PC-9 (cell line): Measurements from ENCODE around the gene LRRC4C.

Source experiments
- EZH2 ChIP-seq: fragments of 200-600 bp; sonication (generic); IDR thresholded peaks from 2 replicates; pipeline ENCODE4 v1.8.0; 2017; ENCODE audit warnings: antibody characterized with exemption, low read depth
- TF ChIP-seq, protein P1 (sequence below): fragments of 200-600 bp; sonication (generic); conservative IDR thresholded peaks from 2 replicates; pipeline ENCODE4 v1.6.1; 2017; ENCODE audit warnings: mixed run types, antibody characterized with exemption, mild to moderate bottlenecking, moderate library complexity

GRCh38 chr11:41256041-41256440 lies 203.4 kb downstream of the LRRC4C start:
- TF ChIP-seq, protein P1, sequence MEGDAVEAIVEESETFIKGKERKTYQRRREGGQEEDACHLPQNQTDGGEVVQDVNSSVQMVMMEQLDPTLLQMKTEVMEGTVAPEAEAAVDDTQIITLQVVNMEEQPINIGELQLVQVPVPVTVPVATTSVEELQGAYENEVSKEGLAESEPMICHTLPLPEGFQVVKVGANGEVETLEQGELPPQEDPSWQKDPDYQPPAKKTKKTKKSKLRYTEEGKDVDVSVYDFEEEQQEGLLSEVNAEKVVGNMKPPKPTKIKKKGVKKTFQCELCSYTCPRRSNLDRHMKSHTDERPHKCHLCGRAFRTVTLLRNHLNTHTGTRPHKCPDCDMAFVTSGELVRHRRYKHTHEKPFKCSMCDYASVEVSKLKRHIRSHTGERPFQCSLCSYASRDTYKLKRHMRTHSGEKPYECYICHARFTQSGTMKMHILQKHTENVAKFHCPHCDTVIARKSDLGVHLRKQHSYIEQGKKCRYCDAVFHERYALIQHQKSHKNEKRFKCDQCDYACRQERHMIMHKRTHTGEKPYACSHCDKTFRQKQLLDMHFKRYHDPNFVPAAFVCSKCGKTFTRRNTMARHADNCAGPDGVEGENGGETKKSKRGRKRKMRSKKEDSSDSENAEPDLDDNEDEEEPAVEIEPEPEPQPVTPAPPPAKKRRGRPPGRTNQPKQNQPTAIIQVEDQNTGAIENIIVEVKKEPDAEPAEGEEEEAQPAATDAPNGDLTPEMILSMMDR, result no peak
- no peak for TF ChIP-seq EZH2
